Activated CD4-positive, alpha-beta T cell treated with anti-CD3 and anti-CD28 coated beads, Interleukin-10, Interleukin-2, amounts not matched to agents 100 ng/mL and 50 ng/mL, durations not matched to agents 16 hours and 8 hours (primary cell): ENCODE results near the gene SRGAP3.

ENCODE experiments used
- DNase-seq: peaks from one replicate; pipeline ENCODE4 v3.0.0-alpha.2; 2020

Gene SRGAP3

GRCh38 chr3:9137676-9138075 is 111.8 kb downstream of the SRGAP3 start:
- DNase-seq, result no peak

- no peak for DNase-seq
Measured at GRCh38 chr3:9136746-9137465, 112.5 kb downstream of the SRGAP3 start.

GRCh38 chr3:9135930-9136525 is 113.4 kb downstream of the SRGAP3 start:
- no peak for DNase-seq

- no peak for DNase-seq
Measured at GRCh38 chr3:9135526-9135925, 113.9 kb downstream of the SRGAP3 start.

GRCh38 chr3:9133656-9134055 is 115.8 kb downstream of the SRGAP3 start:
- no peak for DNase-seq

GRCh38 chr3:9130345-9131305 is 118.8 kb downstream of the SRGAP3 start:
- DNase-seq, result no peak

GRCh38 chr3:9129365-9129764 is 120.1 kb downstream of the SRGAP3 start:
- DNase-seq, result no peak

GRCh38 chr3:9125278-9125951 is 124.0 kb downstream of the SRGAP3 start:
- DNase-seq, result no peak

- no peak for DNase-seq
Measured at GRCh38 chr3:9124730-9125129, 124.7 kb downstream of the SRGAP3 start.

GRCh38 chr3:9123840-9124239 is 125.6 kb downstream of the SRGAP3 start:
- DNase-seq, result no peak

GRCh38 chr3:9122732-9123364 is 126.6 kb downstream of the SRGAP3 start:
- DNase-seq, result no peak

- no peak for DNase-seq
Measured at GRCh38 chr3:9121366-9122001, 128.0 kb downstream of the SRGAP3 start.

- DNase-seq, result no peak
Measured at GRCh38 chr3:9119331-9119730, 130.1 kb downstream of the SRGAP3 start.

- DNase-seq, result no peak
Measured at GRCh38 chr3:9118222-9118621, 131.2 kb downstream of the SRGAP3 start.

GRCh38 chr3:9117220-9117619 is 132.2 kb downstream of the SRGAP3 start:
- no peak for DNase-seq

GRCh38 chr3:9116336-9116735 is 133.1 kb downstream of the SRGAP3 start:
- no peak for DNase-seq

GRCh38 chr3:9115336-9115735 is 134.1 kb downstream of the SRGAP3 start:
- no peak for DNase-seq

- no peak for DNase-seq
Measured at GRCh38 chr3:9113040-9113439, 136.4 kb downstream of the SRGAP3 start.

GRCh38 chr3:9111866-9112265 is 137.6 kb downstream of the SRGAP3 start:
- no peak for DNase-seq

- no peak for DNase-seq
Measured at GRCh38 chr3:9111417-9111816, 138.0 kb downstream of the SRGAP3 start.

GRCh38 chr3:9110802-9111201 is 138.6 kb downstream of the SRGAP3 start:
- no peak for DNase-seq

GRCh38 chr3:9110316-9110715 is 139.1 kb downstream of the SRGAP3 start:
- no peak for DNase-seq
